Stimulated activated effector memory CD8-positive, alpha-beta T cell treated with anti-CD3 and anti-CD28 coated beads, Interleukin-12 subunit alpha, Interleukin-12 subunit beta, amount 100 ng/mL, for 72 hours (primary cell): ENCODE measurements around the gene CHST12.
A peak's percentile ranks its signal among the peaks of the same experiment; 100 is the strongest.
"Not testable (repeated sequence)": the region's sequence is repeated elsewhere in the genome, so short reads cannot be mapped to it uniquely, and the experiment has no call there.

Experiments
- ATAC-seq: fragments of 150-1000 bp; cut with Tn5 transposase; 2 replicates; pipeline ENCODE4 v1.10.0; 2021
- DNase-seq, 2 donors: peaks; one replicate each; pipeline ENCODE4 v3.0.0; 2021 to 2022; ENCODE audit warnings: low spot score in 2 of 2
- H3K27ac Mint-ChIP-seq: one replicate; pipeline ENCODE4 v1.8.0; 2022; ENCODE audit warnings: mild to moderate bottlenecking, mixed read lengths
- H3K36me3 Mint-ChIP-seq: one replicate; pipeline ENCODE4 v1.8.0; 2022; ENCODE audit warnings: mild to moderate bottlenecking, mixed read lengths
- H3K4me1 Mint-ChIP-seq: one replicate; pipeline ENCODE4 v1.8.0; 2022; ENCODE audit warnings: mixed read lengths
- H3K4me3 Mint-ChIP-seq: one replicate; pipeline ENCODE4 v1.8.0; 2022; ENCODE audit warnings: mild to moderate bottlenecking, mixed read lengths
- H3K9me3 Mint-ChIP-seq: one replicate; pipeline ENCODE4 v1.8.0; 2022; ENCODE audit warnings: mixed read lengths

The CHST12 gene

DNA sequence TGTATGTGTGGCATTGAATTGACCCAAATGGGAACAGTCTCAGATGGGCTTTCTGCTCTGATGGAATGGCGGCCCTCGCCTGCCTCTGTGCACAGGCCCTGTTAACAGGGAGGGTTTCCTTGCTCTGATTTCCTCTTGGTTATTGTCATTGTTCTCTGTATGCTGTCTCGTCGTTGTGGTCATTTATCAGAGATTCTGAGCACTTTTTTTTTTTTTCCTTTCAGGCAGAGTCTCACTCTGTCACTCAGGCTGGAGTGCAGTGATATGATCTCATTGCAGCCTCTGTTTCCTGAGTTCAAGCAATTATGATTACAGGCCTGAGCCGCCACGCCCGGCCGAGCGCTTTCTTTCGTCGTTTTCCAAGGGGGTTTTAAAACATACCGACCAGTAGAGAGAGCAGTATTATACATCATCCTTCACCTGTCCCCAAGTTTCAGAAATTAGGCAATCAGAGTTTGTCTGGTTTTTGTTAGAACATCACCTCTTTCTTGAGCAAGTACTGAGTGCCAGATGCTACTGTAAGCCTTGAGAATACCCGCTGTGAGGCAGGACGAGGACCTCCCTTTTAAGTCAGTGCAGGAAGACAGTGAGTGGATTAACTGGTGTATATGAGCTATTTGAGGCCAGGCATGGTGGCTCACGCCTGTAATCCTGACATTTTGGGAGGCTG, 6.5 kb downstream of the CHST12 start:
- Mint-ChIP-seq H3K9me3 (no peaks in the 10 kb centered on the region), H3K27ac (peak overlapping the region; percentile 84), H3K36me3 (peaks cover 28% of the 10 kb centered on the region), H3K4me1 (peaks cover 84% of the 10 kb centered on the region), H3K4me3 (peak overlapping the region; percentile 61)
- no peak for DNase-seq
- ATAC-seq = peak; percentile 36

DNA sequence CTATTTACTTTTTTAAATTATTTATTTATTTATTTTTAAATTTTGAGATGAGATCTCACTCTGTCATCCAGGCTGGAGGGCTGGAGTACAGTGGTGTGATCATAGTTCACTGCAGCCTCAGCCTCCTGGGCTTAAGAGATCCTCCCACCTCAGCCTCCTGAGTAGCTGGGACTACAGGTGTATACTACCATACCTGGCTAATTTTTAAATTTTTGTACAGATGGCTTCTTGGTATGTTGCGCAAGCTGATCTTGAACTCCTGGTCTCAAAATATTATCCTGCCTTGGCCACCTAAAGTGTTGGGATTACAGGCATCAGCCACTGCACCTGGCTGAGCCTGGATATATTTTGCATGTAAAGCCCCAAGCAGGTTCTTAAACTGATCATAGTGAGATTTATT, 7.6 kb downstream of the CHST12 start:
- DNase-seq (no peak), ATAC-seq (no peak)
- H3K36me3 Mint-ChIP-seq = peaks cover 22% of the 10 kb centered on the region
- H3K4me3 Mint-ChIP-seq = peak overlapping the region; percentile 61
- H3K4me1 Mint-ChIP-seq = peaks cover 76% of the 10 kb centered on the region
- H3K9me3 Mint-ChIP-seq = no peaks in the 10 kb centered on the region
- peak overlapping the region; percentile 84 for H3K27ac Mint-ChIP-seq

DNA sequence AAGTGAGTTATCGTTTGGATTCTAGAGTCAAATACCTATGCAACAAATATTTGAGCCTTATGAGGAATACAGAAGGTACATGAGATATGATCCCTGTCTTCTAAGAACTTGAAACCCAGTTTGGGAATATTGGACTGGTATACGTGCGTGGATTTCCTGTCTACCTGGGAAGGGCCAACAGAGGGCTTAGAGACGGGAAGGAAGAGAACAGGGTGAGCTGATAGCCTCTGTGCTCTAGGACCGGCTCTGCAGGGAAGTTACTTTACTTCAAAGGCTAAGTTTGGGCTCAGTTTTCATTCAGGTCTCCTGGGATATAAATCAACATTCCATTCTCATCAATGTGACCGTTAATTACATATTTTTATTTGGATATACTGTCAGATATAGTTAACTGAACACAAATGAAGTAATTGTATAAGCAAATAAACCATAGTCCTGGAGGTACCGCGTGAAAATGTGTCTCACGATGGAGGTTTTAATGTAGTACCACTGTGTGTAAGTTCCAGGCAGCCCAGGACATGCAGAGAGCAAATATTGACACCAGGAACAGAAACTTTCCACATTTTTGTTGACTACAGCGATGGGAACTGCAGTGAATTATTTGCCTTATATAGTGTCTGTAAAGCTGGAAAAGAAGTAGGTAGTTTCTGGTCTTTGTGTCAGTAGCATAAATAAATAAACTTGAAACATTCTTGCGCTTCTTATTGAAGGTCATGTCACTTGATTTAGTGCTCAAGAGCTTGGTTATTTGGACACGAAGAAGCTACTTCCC, 8.6 kb downstream of the CHST12 start:
- peaks cover 74% of the 10 kb centered on the region for H3K4me1 Mint-ChIP-seq
- no peak overlapping the region for H3K27ac Mint-ChIP-seq
- DNase-seq = no peak
- peaks cover 18% of the 10 kb centered on the region for H3K36me3 Mint-ChIP-seq
- no peak overlapping the region for H3K4me3 Mint-ChIP-seq
- ATAC-seq = no peak
- no peaks in the 10 kb centered on the region for H3K9me3 Mint-ChIP-seq

DNA sequence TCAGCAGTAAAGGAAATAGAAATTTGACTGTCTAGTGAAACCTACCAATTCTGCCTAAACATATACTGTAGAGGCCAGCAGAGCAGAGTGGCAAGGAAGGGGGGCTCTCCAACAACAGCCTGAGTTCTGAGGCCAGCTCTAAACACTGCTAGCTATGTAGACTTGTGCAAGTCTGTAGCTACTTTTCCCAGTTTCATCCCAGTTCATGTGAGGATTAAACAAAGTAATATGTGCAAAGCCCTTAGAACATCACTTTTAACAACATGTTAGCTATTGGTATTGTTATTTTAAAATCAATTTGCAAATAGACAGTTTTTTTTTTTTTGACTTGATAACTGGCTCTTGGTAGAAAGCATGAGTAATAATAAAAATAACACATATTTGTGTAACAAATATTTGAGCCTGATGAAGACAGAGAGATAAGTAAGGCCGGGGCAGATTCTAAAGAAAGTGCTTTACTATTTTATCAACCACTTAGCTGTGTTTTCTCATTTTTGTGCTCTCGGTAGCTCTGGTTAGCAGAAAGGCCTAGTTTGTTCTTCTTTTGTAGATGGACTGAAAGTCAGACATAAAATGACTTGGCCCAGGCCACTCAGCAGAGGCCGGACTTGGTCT, 9.3 kb downstream of the CHST12 start:
- ATAC-seq (no peak), DNase-seq (no peak)
- Mint-ChIP-seq H3K27ac (peak overlapping the region; percentile 95), H3K4me1 (peaks cover 76% of the 10 kb centered on the region), H3K36me3 (peaks cover 18% of the 10 kb centered on the region), H3K9me3 (no peaks in the 10 kb centered on the region), H3K4me3 (peak overlapping the region; percentile 51)

DNA sequence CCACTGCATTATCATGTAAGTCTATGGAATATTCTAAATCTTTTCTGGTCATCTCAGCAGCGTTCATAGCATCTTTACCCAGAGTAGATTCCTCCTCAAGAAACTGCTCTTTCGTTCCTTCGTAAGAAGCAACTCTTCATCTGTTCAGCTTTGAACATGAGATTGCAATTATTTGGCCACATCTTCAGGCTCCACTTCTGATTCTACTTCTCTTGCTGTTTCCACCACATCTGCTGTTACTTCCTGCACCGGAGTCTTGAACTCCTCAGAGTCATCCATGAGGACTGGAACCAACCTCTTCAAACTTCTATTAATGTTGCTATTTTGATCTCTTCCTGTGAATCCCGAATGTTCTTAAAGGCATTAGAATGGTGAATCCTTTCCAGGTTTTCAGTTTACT, 12.7 kb downstream of the CHST12 start:
- DNase-seq (no peak), ATAC-seq (no peak)
- Mint-ChIP-seq H3K27ac (no peak overlapping the region), H3K36me3 (peaks cover 16% of the 10 kb centered on the region), H3K4me1 (peaks cover 73% of the 10 kb centered on the region), H3K4me3 (no peak overlapping the region), H3K9me3 (no peaks in the 10 kb centered on the region)

DNA sequence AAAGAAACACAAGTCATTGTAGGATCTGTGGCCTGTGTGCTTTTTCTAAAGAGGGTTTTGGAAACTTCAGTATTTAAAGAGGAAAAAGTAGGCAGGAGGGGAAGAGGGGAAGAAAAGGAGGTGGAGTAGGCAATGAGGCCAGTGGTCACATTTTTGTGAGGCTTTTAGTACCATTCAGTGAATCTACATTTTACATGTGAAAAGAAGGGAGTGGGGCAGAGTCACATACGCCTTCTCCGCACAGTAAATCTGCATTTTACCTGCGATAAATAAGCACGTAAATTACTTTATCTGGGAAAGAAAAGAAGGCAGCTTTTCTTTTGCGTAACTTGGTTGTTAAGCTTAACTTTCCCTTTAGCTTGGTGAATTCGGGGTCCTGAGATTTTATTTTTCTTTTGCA, 13.2 kb downstream of the CHST12 start:
- no peak for ATAC-seq
- Mint-ChIP-seq H3K4me1 (peaks cover 71% of the 10 kb centered on the region), H3K9me3 (no peaks in the 10 kb centered on the region), H3K4me3 (no peak overlapping the region), H3K36me3 (peaks cover 16% of the 10 kb centered on the region), H3K27ac (no peak overlapping the region)
- DNase-seq = no peak

DNA sequence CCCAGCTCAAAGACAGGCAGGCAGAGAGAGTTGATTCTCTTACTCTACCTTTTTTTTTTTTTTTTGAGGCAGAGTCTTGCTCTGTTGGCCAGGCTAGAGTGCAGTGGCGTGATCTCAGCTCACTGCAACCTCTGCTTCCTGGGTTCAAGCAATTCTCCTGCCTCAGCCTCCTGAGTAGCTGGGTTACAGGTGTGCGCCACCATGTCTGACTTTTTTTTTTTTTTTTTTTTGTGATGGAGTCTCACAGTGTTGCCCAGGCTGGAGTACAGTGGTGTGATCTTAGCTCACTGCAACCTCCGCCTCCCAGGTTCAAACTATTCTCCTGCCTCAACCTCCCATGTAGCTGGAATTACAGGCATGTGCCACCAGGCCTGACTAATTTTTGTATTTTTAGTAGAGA, 13.8 kb downstream of the CHST12 start:
- not testable (repeated sequence) for ATAC-seq, DNase-seq, H3K9me3 Mint-ChIP-seq
- H3K27ac Mint-ChIP-seq = peak overlapping the region; percentile 76
- peak overlapping the region; percentile 65 for H3K4me3 Mint-ChIP-seq
- peaks cover 67% of the 10 kb centered on the region for H3K4me1 Mint-ChIP-seq
- H3K36me3 Mint-ChIP-seq = peaks cover 16% of the 10 kb centered on the region

DNA sequence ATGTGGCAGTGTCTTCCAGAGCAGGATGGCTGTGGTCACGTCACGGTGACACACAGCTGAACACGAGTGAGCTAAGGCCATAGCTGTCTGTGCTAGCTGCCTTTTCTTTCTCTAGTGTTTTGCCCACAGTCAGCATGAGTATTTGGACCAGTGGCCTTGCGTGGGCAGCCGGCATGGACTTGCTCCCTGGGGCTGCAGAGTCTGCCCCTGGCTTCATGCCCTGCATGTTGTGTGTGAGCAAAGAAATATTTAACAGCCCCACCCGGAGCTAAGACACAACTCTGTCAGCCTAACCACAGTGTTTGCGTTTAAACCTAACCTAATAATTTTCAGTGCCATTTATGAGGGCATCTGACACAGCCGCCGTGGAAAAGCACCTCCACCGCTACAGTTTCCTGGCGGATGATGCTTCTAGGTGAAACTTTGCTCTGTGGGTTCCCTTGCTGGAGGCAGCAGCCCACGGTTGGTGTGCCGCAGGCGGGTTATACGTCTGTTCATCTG, 14.6 kb downstream of the CHST12 start:
- Mint-ChIP-seq H3K27ac (peak overlapping the region; percentile 76), H3K4me3 (peak overlapping the region; percentile 65), H3K4me1 (peaks cover 64% of the 10 kb centered on the region), H3K36me3 (peaks cover 16% of the 10 kb centered on the region), H3K9me3 (no peaks in the 10 kb centered on the region)
- peak; percentile 92 for ATAC-seq
- peak; percentile 61 to 81 for DNase-seq

DNA sequence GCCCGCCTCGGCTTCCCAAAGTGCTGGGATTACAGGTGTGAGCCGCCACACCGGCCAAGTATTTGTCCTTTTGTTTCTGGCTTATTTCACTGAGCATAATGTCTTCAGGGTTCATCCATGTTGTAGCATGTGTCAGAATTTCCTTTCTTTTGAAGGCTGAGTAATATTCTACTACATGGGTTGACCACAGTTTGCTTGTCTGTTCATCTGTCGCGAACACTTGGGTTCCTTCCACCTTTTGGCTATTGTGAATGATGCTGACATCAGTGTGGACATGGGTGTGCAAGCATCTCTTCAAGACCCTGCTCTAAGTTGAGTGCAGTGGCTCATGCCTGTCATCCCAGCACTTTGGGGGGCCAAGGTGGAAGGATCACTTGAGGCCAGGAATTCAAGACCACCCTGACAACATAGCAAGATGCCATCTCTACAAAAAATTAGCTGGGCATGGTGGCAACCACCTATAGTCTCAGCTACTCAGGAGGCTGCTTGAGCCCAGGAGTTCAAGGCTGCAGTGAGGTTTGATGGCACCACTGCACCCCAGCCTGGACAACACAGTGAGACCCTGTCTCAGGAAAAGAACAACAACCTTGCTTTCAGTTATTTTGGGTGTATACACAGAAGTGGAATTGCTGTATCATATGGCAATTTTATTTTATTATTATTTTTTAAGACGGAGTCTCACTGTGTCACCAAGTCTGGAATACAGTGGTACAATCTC, 17.0 kb downstream of the CHST12 start:
- peak overlapping the region; percentile 16 for H3K4me3 Mint-ChIP-seq
- H3K4me1 Mint-ChIP-seq = peaks cover 60% of the 10 kb centered on the region

DNA sequence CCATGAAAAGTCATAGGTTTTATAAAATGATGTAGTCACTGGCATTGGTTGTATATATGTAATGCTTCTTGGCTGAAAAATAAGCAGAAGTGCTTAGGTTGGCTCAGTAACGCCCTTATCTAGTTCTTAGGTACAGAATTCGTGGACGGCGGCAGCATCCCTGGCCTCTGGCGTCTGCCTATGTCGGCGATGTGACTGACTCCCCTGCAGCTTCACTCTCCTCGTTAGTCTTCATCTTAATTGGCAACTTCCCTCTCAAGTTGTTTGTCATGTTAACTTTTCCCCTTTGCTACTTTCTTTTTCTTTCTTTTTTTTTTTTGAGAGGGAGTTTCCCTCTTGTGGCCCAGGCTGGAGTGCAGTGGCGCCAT, 18.5 kb downstream of the CHST12 start:
- Mint-ChIP-seq H3K27ac (peak overlapping the region; percentile 26), H3K9me3 (no peaks in the 10 kb centered on the region), H3K36me3 (peaks cover 4% of the 10 kb centered on the region), H3K4me3 (no peak overlapping the region), H3K4me1 (peaks cover 60% of the 10 kb centered on the region)
- no peak for DNase-seq
- no peak for ATAC-seq

More for the DNA sequence above, 17.0 kb downstream of the CHST12 start:
- ATAC-seq (peak; percentile 70), DNase-seq (no peak)
- H3K27ac Mint-ChIP-seq = peak overlapping the region; percentile 14
- H3K36me3 Mint-ChIP-seq = peaks cover 4% of the 10 kb centered on the region
- H3K9me3 Mint-ChIP-seq = no peaks in the 10 kb centered on the region

DNA sequence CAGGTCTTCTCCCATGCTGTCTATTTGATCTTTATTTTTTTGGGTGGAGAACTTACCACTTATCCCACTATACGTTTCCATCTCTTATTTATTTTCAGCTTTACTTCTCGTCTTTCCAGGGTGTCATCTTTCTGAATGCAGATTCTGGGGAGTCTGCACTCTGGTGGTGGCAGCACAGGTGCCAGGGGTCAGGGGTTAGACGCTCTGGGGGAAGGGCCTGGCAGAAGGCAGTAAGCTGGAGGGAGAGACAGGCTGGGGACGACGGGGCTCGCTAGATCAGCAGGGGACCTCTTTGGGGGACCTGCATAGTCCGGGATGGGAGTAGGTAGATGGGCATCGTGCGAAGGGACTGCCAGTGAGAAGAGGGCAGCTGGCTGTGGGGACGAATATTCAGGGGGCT, 22.3 kb downstream of the CHST12 start:
- Mint-ChIP-seq H3K4me3 (no peak overlapping the region), H3K27ac (peak overlapping the region; percentile 63), H3K9me3 (no peaks in the 10 kb centered on the region), H3K36me3 (no peaks in the 10 kb centered on the region), H3K4me1 (peaks cover 44% of the 10 kb centered on the region)
- no peak for DNase-seq
- ATAC-seq = no peak

DNA sequence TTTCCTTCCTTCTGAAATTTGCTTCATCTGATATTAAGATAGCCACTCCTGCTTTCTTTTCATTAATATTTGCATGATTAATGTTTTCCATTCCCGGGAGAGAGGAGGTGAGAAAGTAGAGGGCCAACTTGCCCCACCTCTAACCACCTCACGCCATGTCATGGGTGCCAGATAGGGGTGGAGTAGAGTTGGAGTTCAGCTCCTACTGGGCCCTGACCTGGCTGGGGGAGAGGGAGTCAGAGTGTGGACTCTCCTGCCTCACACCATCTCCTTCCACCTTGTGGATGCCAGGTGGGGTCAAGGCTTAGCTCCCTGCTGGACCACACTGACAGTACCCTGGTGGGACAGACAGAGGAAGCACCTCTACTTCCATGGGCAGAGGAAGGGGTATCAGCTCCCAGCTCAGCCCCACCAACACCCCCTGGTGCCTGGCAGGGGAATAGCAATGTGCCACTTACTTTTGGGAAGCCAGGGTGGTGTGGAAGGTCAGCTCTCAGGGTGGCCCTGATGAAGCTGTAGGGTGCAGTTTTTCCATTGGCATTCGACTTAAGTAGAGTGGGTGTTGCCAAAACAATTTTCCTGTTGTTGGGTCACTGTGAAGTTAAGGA, 28.0 kb downstream of the CHST12 start:
- Mint-ChIP-seq H3K27ac (peak overlapping the region; percentile 41), H3K36me3 (peaks cover 37% of the 10 kb centered on the region), H3K9me3 (peaks cover 4% of the 10 kb centered on the region), H3K4me1 (peaks cover 31% of the 10 kb centered on the region), H3K4me3 (no peak overlapping the region)
- DNase-seq (peak; percentile 49 to 71), ATAC-seq (peak; percentile 77)

DNA sequence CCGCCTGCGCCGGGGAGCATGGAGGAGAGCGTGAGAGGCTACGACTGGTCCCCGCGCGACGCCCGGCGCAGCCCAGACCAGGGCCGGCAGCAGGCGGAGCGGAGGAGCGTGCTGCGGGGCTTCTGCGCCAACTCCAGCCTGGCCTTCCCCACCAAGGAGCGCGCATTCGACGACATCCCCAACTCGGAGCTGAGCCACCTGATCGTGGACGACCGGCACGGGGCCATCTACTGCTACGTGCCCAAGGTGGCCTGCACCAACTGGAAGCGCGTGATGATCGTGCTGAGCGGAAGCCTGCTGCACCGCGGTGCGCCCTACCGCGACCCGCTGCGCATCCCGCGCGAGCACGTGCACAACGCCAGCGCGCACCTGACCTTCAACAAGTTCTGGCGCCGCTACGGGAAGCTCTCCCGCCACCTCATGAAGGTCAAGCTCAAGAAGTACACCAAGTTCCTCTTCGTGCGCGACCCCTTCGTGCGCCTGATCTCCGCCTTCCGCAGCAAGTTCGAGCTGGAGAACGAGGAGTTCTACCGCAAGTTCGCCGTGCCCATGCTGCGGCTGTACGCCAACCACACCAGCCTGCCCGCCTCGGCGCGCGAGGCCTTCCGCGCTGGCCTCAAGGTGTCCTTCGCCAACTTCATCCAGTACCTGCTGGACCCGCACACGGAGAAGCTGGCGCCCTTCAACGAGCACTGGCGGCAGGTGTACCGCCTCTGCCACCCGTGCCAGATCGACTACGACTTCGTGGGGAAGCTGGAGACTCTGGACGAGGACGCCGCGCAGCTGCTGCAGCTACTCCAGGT, 29.7 kb downstream of the CHST12 start:
- Mint-ChIP-seq H3K4me3 (no peak overlapping the region), H3K9me3 (peaks cover 4% of the 10 kb centered on the region), H3K36me3 (peaks cover 43% of the 10 kb centered on the region), H3K27ac (no peak overlapping the region), H3K4me1 (peaks cover 23% of the 10 kb centered on the region)
- DNase-seq (no peak), ATAC-seq (no peak)
